PC-9 (cell line): Measurements from ENCODE around the gene TOGARAM2. TPM values are rescaled to one million over a fixed set of nuclear protein-coding genes. Genes with fewer than 3 reads are reported as not detected.

Experiments used
- BruUV-seq: library from RNA; stranded (reverse); fragments of 400-500 nt; replicated peaks from 2 replicates; lab custom pipeline; 2021; lab: Mats Ljungman, UMichigan
- CTCF ChIA-PET: fragments of 300-600 bp; sonication (Branson Sonifier 250); formaldehyde crosslinking; loops from one replicate; lab custom pipeline; 2022; ENCODE audit warnings: antibody characterized with exemption; lab: Charles Lee
- POLR2A ChIA-PET: fragments of 300-600 bp; sonication (Branson Sonifier 250); formaldehyde crosslinking; loops from one replicate; lab custom pipeline; 2022; ENCODE audit warnings: antibody characterized with exemption; ENCODE audit not compliant: unreplicated experiment; lab: Charles Lee
- DNase-seq, 2 experiments: peaks; one replicate each; pipeline versions ENCODE4 v3.0.0 to v3.0.0-alpha.2; 2015 to 2022; ENCODE audit warnings: mixed read lengths in 1 of 2
- H2AFZ ChIP-seq: fragments of 200-600 bp; sonication (generic); 2 replicates; pipeline ENCODE4 v1.8.1; 2017; ENCODE audit warnings: antibody characterized with exemption
- H3F3A ChIP-seq: fragments of 200-600 bp; sonication (generic); 2 replicates; pipeline ENCODE4 v1.8.1; 2017; ENCODE audit warnings: antibody characterized with exemption, mild to moderate bottlenecking, low read depth; ENCODE audit not compliant: insufficient read depth
- H3K27ac ChIP-seq: fragments of 200-600 bp; sonication (generic); 2 replicates; pipeline ENCODE4 v1.6.1; 2016; ENCODE audit warnings: mixed run types
- H3K27me3 ChIP-seq: fragments of 200-600 bp; sonication (generic); 2 replicates; pipeline ENCODE4 v1.6.1; 2016; ENCODE audit warnings: low read depth, mixed run types; ENCODE audit not compliant: insufficient read depth
- H3K36me3 ChIP-seq: fragments of 200-600 bp; sonication (generic); 2 replicates; pipeline ENCODE4 v1.6.1; 2016; ENCODE audit warnings: low read depth, mixed run types
- H3K4me1 ChIP-seq: fragments of 200-600 bp; sonication (generic); replicated peaks from 2 replicates; pipeline ENCODE4 v1.6.1; 2016; ENCODE audit warnings: mixed run types; ENCODE audit not compliant: insufficient read depth
- H3K4me2 ChIP-seq: fragments of 200-600 bp; sonication (generic); 2 replicates; pipeline ENCODE4 v1.6.1; 2017; ENCODE audit warnings: mixed run types
- H3K4me3 ChIP-seq: fragments of 200-600 bp; sonication (generic); 2 replicates; pipeline ENCODE4 v1.6.1; 2016; ENCODE audit warnings: mixed run types
- H3K79me2 ChIP-seq: fragments of 200-600 bp; sonication (generic); 2 replicates; pipeline ENCODE4 v1.6.1; 2017; ENCODE audit warnings: low read depth, mixed run types
- H3K9me2 ChIP-seq: fragments of 200-600 bp; sonication (generic); 2 replicates; pipeline ENCODE4 v1.8.1; 2017; ENCODE audit warnings: mild to moderate bottlenecking; ENCODE audit not compliant: insufficient read depth
- H3K9me3 ChIP-seq: fragments of 200-600 bp; sonication (generic); 2 replicates; pipeline ENCODE4 v1.8.1; 2016; ENCODE audit warnings: low read depth; ENCODE audit not compliant: insufficient read depth
- H4K20me1 ChIP-seq: fragments of 200-600 bp; sonication (generic); 2 replicates; pipeline ENCODE4 v1.8.1; 2017; ENCODE audit not compliant: insufficient read depth
- EZH2 ChIP-seq: fragments of 200-600 bp; sonication (generic); IDR thresholded peaks from 2 replicates; pipeline ENCODE4 v1.8.0; 2017; ENCODE audit warnings: antibody characterized with exemption, low read depth
- intact Hi-C: fragments of 100-400 bp; cut with micrococcal nuclease; formaldehyde crosslinking; loops from one replicate; pipeline ENCODE4 v1.10.0; 2022; ENCODE audit not compliant: unreplicated experiment
- total RNA-seq: library from RNA; stranded (reverse); gene quantifications from 2 replicates; pipeline ENCODE4 v1.2.3, GENCODE V29; 2021
- TF ChIP-seq, protein P1 (sequence below): fragments of 200-600 bp; sonication (generic); conservative IDR thresholded peaks from 2 replicates; pipeline ENCODE4 v1.6.1; 2017; ENCODE audit warnings: mixed run types, antibody characterized with exemption, mild to moderate bottlenecking, moderate library complexity

Gene TOGARAM2
- total RNA-seq, 1 experiment from 2014 or later = 0.44 TPM

DNA sequence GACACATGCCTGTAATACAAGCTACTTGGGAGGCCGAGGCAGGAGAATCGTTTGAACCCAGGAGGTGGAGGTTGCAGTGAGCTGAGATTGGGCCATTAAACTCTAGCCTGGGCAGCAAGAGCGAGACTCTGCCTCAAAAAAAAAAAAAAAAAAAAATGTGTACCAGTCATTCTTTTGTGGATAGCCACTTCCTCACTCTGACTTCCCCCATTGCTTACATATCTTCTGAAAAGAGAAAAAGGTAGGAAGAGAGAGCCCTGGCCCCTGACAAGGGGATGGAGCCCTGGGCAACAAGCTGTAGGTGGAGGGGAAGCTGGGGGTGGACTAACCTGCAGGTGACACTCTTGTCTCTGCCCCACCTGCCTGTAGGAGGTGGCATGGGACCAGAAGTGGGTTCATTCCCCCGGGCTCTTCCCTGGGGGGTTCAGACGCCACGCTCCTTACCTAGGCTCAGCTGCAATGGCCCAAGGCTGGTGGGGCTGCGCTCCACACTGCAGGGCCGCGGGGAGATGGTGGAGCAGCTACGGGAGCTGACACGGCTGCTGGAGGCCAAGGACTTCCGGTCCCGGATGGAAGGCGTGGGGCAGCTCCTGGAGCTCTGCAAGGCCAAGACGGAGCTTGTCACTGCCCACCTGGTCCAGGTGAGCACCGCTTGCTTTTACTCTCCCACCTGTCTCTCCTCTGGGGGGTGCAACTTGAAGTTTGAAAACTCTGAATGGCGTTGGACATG, 54.1 kb downstream of the TOGARAM2 start:
- Histone ChIP-seq H3K4me1 (peaks cover 14% of the 10 kb centered on the region), H3K9me2 (no peaks in the 10 kb centered on the region), H3K36me3 (no peaks in the 10 kb centered on the region), H3K4me3 (no peak overlapping the region), H3K27ac (no peak overlapping the region), H4K20me1 (no peaks in the 10 kb centered on the region), H3K79me2 (no peaks in the 10 kb centered on the region), H2AFZ (no peak overlapping the region), H3K9me3 (no peaks in the 10 kb centered on the region), H3K27me3 (no peaks in the 10 kb centered on the region), H3F3A (no peaks in the 10 kb centered on the region), H3K4me2 (no peak overlapping the region)
- TF ChIP-seq, protein P1, sequence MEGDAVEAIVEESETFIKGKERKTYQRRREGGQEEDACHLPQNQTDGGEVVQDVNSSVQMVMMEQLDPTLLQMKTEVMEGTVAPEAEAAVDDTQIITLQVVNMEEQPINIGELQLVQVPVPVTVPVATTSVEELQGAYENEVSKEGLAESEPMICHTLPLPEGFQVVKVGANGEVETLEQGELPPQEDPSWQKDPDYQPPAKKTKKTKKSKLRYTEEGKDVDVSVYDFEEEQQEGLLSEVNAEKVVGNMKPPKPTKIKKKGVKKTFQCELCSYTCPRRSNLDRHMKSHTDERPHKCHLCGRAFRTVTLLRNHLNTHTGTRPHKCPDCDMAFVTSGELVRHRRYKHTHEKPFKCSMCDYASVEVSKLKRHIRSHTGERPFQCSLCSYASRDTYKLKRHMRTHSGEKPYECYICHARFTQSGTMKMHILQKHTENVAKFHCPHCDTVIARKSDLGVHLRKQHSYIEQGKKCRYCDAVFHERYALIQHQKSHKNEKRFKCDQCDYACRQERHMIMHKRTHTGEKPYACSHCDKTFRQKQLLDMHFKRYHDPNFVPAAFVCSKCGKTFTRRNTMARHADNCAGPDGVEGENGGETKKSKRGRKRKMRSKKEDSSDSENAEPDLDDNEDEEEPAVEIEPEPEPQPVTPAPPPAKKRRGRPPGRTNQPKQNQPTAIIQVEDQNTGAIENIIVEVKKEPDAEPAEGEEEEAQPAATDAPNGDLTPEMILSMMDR = no peak
- CTCF ChIA-PET = interaction anchor here (0.7 kb wide), 1 partner anchor 62 kb away, joined by 8 read pairs; no protein-coding TSS in a partner anchor
- DNase-seq = no peak
- BruUV-seq = no TSS peak
- POLR2A ChIA-PET = no interaction called here
- intact Hi-C loops = no loop called here

DNA sequence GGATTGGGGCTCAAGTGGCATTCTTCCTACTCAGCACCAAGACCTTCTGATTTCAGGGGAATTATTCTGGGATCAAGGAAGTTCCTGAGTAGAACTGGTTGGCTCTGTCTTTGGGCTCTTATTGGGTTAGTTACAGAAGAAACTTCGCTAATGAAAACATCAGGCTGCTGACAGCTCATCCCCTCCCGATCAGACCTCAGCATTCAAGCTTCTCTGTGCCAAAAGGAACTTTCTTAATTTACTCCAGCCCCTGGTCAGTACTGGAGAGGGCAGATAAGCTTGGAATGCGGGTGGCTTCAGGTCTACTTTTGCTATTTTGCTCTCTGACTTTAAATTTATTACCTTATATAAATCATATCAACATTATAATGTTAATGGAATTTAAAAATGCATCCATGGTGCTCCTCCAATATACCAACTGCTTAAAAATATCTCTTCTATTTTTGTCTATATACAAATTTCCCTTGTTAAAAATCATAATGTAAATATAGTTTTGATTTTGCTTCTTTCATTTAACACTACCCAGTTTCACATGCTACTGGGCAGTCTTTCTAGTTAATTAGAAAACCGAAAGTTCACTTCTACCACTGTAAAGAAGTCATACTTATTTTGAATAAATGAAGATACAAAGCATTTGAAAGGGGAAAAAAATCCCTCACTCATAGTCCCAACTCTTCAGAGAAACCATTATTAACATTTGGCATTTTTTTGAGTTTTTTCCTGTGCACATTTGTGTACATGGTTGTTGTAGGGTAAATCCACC, 58.8 kb downstream of the TOGARAM2 start:
- Histone ChIP-seq H3K27me3 (no peaks in the 10 kb centered on the region), H2AFZ (no peak overlapping the region), H3F3A (no peaks in the 10 kb centered on the region), H3K9me3 (no peaks in the 10 kb centered on the region), H4K20me1 (no peaks in the 10 kb centered on the region), H3K4me3 (no peak overlapping the region), H3K27ac (no peak overlapping the region), H3K36me3 (no peaks in the 10 kb centered on the region), H3K9me2 (no peaks in the 10 kb centered on the region), H3K4me1 (no peaks in the 10 kb centered on the region), H3K79me2 (no peaks in the 10 kb centered on the region), H3K4me2 (no peak overlapping the region)
- TF ChIP-seq EZH2 = no peak
- TF ChIP-seq, protein P1 = no peak
- no peak for DNase-seq
- no TSS peak for BruUV-seq
- ChIA-PET POLR2A (interaction anchor here (0.8 kb wide), 1 partner anchor 12 kb away, joined by 4 read pairs; no protein-coding TSS in a partner anchor), CTCF (no interaction called here)
- intact Hi-C loops = no loop called here

DNA sequence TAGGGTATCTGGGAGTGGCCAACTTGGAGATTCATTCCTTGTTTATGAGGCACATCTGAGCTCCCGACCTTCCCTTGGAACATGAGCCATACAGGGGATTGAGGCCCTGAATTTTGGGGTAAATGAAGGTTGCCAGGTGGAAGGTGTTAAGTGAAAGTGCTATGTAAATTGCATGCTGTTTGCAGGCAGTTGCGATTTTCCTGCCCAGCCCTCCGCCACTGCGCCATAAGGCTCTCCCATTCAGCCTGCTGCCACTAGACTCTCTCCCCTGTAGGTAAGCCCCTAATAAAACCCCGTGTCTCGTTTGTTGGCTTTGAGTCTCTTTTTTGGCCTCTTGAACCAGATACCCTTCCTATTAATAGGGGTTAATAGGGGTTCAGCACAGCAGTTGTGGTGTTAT, 59.5 kb downstream of the TOGARAM2 start:
- no peak overlapping the region for H3K4me3 ChIP-seq
- intact Hi-C loops = no loop called here
- no peaks in the 10 kb centered on the region for H3K27me3 ChIP-seq
- ChIA-PET CTCF (no interaction called here), POLR2A (interaction anchor here (0.8 kb wide), 1 partner anchor 13 kb away, joined by 4 read pairs; no protein-coding TSS in a partner anchor)
- no peaks in the 10 kb centered on the region for H3F3A ChIP-seq
- no TSS peak for BruUV-seq
- H2AFZ ChIP-seq = no peak overlapping the region
- H3K79me2 ChIP-seq = no peaks in the 10 kb centered on the region
- no peaks in the 10 kb centered on the region for H3K9me2 ChIP-seq
- H3K4me1 ChIP-seq = no peaks in the 10 kb centered on the region
- H3K9me3 ChIP-seq = no peaks in the 10 kb centered on the region
- no peak for DNase-seq
- no peak overlapping the region for H3K27ac ChIP-seq
- no peak for TF ChIP-seq EZH2
- TF ChIP-seq, protein P1 = no peak
- H3K36me3 ChIP-seq = no peaks in the 10 kb centered on the region
- H3K4me2 ChIP-seq = no peak overlapping the region
- no peaks in the 10 kb centered on the region for H4K20me1 ChIP-seq
